GM19467 (cell line): ENCODE results near the gene TBCK.
"Not testable (repeated sequence)": the region's sequence is repeated elsewhere in the genome, so short reads cannot be mapped to it uniquely, and the experiment has no call there.

Experiments
- ATAC-seq: cut with Tn5 transposase; IDR thresholded peaks from one replicate; pipeline ENCODE4 v1.9.1; 2021; ENCODE audit warnings: mild to moderate bottlenecking, moderate library complexity; ENCODE audit not compliant: unreplicated experiment

The TBCK gene

GRCh38 chr4:106132045-106132444, 184.0 kb downstream of the TBCK start:
- ATAC-seq = no peak

DNA sequence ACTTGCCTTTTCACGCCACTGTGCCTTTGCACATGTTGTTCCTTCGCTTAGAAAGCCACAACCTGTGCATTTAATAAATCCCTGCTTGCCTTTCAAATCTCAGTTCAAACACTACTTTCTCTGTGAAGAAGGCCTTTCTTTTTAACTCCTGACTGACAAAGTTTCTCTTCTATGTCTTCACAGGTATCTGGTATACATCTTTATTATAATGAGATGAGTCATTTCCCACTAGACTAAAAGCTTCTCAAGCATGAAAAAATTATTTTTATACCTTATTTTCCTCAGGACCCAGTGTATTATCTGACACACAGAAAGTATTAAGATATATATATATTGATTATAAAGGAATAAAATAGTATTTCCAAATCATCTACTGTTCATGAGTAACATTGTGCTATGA, 189.9 kb downstream of the TBCK start:
- no peak for ATAC-seq

DNA sequence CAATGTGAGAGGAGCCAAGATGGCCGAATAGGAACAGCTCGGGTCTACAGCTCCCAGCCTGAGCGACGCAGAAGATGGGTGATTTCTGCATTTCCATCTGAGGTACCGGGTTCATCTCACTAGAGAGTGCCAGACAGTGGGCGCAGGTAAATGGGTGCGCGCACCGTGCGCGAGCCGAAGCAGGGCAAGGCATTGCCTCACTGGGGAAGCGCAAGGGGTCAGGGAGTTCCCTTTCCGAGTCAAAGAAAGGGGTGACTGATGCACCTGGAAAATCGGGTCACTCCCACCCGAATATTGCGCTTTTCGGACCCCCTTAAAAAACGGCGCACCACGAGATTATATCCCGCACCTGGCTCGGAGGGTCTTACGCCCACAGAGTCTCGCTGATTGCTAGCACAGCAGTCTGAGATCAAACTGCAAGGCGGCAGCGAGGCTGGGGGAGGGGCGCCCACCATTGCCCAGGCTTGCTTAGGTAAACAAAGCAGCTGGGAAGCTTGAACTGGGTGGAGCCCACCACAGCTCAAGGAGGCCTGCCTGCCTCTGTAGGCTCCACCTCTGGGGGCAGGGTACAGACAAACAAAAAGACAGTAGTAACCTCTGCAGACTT, 196.0 kb downstream of the TBCK start:
- ATAC-seq = not testable (repeated sequence)

- ATAC-seq = no peak
Observed at GRCh38 chr4:106116025-106116424, 200.0 kb downstream of the TBCK start.

DNA sequence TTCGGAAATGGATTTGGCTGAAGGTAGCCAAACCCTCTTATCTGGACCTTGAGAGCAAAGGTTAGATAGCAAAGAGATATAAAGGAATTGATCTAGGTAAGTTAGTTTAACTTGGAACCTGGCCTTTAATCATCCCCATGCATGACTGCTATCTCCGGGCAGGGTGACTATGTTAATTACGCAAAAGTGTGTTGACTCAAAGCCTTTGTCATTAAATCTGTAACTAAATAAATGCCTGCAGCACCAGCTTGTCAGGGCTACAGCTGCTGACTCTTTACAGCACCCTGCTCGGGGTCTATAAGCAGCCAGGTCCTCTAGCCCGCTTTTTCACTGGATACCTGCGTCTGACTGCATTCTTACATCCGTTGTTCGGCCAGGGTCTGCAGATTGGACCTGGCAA, 201.7 kb downstream of the TBCK start:
- ATAC-seq = no peak

DNA sequence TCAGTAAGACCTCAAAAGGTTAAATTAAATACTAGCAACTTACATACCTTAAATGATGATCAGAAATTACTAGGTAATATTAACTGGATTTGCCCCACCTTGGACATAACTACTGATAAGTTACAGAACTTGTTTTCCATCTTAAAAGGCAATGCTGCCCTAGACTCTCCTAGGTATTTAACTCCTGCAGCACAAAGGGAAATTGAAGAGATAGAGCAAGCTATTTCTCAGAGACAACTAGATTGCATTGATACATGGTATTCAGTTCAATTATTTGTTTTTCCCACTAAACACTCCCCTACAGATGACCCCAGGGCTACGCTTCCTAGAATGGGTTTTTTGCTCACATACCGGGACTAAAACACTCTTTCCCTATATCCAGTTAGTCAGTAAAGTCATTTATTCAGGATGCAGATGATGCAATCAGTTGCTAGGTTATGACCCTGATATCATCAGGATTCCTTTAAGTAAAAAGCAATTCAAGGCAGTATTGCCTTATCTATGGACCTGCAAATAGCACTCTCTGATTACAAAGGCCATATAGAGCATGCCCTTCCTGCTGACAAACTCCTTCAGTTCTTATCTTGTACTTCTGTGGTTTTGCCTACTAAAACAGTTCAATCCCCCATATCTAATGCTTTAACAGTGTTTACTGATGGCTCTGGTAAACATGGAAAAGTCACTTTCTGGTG, 204.1 kb downstream of the TBCK start:
- ATAC-seq = not testable (repeated sequence)

DNA sequence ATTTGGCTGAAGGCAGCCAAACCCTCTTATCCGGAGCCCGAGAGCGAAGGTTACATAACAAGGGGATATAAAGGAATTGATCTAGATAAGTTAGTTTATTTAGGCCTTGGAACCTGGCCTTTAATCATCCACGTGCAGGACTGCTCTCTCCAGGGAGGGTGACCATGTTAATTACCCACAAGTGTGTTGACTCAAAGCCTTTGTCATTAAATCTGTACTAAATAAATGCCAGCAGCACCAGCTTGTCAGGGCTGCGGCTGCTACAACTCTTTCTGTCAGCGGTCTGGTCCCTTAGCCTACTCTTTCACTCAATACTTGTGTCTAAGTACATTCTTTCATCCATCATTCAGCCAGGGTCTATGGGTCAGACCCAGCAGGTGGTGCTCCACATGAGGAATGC, 206.1 kb downstream of the TBCK start:
- ATAC-seq = no peak

GRCh38 chr4:106105697-106106096, 210.3 kb downstream of the TBCK start:
- no peak for ATAC-seq

GRCh38 chr4:106104276-106104675, 211.7 kb downstream of the TBCK start:
- ATAC-seq = no peak

- ATAC-seq = no peak
Observed at GRCh38 chr4:106096454-106096853, 219.6 kb downstream of the TBCK start.

- ATAC-seq = no peak
Observed at GRCh38 chr4:106095408-106095807, 220.6 kb downstream of the TBCK start.

DNA sequence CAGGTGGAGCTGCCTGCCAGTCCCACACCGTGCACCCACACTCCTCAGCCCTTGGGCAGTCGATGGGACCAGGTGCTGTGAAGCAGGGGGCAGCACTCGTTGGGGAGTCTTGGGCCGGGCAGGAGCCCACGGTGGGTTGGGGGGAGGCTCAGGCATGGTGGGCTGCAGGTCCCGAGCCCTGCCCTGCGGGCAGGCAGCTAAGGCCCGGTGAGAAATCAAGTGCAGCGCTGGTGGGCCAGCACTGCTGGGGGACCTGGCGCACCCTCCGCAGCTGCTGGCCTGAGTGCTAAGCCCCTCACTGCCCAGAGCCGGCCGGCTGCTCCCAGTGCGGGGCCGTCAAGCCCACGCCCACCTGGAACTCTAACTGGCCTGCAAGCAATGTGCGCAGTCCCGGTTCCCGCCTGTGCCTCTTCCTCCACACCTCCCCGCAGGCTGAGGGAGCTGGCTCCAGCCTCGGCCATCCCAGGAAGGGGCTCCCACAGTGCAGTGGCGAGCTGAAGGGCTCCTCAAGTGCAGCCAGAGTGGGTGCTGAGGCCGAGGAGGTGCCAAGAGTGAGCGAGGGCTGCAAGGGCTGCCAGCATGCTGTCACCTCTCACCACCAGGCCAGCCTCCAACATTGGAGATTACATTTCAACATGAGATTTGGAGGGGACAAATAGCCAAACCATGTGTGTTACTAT, 223.5 kb downstream of the TBCK start:
- no peak for ATAC-seq

- ATAC-seq = no peak
Observed at GRCh38 chr4:106090826-106091225, 225.2 kb downstream of the TBCK start.

DNA sequence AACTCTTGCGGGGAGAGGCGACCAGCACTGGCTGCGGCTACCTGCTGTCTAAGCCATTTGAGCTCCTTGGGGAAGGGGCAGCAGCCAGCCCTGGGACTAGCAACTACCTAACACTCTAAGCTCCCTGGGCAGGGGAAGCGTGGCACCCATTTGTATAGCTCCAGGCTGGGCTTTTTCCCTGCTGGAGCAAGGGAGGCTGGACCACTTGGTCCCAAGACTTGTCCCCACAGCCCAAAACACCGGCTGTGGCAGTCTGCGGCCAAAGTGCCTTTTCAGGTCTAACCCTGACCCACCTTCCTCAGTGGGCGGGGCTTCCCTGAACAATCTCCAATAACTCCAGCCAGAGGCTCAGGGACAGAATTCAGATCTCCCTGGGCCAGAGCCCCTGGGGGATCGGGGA, 232.9 kb downstream of the TBCK start:
- no peak for ATAC-seq

DNA sequence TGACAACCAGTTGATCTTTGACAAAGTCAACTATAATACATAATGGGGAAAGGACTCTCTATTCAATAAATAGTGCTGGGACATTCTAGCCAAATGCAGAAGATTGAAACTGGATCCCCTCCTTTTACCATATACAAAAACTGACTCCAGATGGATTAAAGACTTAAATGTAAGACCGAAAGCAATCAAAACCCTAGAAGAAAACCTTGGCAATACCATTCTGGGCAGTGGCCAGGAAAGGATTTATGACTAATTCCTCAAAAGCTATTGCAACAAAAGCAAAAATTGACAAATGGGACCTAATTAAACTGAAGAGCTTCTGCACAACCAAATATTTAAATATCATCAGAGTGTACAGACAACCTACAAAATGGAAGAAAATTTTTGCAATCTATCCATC, 235.6 kb downstream of the TBCK start:
- ATAC-seq = no peak

DNA sequence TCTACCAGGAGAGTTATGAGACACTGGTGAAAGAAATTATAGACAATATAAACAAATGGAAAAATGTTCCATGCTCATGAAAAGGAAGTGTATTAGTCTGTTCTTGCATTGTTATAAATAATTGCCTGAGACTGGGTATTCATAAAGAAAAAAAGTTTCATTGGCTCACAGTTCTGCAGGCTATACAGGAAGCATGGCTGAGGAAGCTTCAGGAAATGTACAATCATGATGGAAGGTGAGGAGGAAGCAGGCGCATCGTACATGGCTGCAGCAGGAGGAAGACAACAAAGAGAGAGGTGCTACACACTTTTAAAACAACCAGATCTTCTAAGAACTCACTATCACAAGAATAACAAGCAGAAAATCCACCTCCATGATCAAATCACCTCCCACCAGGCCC, 236.4 kb downstream of the TBCK start:
- no peak for ATAC-seq

- ATAC-seq = no peak
Observed at GRCh38 chr4:106065018-106065417, 251.0 kb downstream of the TBCK start.

GRCh38 chr4:106063009-106063408, 253.0 kb downstream of the TBCK start:
- no peak for ATAC-seq

- ATAC-seq = no peak
Observed at GRCh38 chr4:106062452-106062875, 253.5 kb downstream of the TBCK start.

GRCh38 chr4:106058921-106059320, 257.1 kb downstream of the TBCK start:
- ATAC-seq = no peak

- ATAC-seq = no peak
Observed at GRCh38 chr4:106056914-106057313, 259.1 kb downstream of the TBCK start.

DNA sequence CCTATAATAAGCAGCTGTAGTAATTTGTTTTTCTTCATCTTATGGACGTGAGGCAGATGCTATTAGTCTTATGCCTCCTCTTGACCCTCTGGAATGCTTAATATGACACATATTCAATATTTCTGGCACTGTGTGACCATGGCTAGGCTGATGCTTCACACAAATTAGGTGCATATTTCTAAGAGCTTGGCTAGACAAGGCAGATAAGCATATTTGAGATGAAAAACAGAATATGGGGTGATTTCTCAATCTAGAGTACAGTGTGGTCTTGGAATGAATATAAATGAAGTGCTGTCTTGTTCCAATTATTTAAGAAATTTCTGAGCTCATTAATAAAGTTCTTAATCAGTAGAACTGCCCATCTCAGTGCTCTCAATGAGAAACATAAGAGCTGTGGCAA, 264.5 kb downstream of the TBCK start:
- no peak for ATAC-seq
